Measurements from ENCODE around the gene TAS2R31. TPM values are rescaled to one million over a fixed set of nuclear protein-coding genes. Genes with fewer than 3 reads are reported as not detected.

The TAS2R31 gene
- total and polyA plus RNA-seq, 10 of the 15 experiments (the other 5 are each of a cell fraction or from before 2014, with no cell fraction given) = 0.09 to 4.9 (median 0.77) TPM

DNA sequence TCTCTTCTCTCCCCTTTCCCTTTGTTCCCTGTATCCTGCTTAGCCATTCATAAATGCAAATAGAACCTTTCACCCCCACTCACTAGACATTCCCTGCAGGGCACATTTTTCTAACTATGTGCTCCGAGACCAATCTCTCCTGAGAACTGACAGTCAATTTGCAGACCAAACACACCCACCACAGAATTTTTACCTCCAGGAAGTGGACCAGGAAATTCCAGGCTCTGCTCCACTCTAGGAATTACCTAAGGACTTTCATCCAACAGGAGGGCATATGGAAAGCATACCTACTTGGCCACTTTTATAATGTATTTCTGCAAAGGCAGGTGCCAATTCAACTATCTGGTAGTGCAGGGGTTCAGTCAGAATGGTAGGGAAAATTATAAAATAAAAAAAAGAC is 39.8 kb upstream of the TAS2R31 start:
- intact Hi-C loops (cut with micrococcal nuclease; ENCODE audit: unreplicated experiment) (loop anchor here (1.0 kb wide), 1 partner anchor 56 kb away; no protein-coding TSS in a partner anchor), in situ Hi-C loops (cut with MboI) (loop anchor here (5.0 kb wide), 1 partner anchor 54 kb away; no protein-coding TSS in a partner anchor)
- H4K20me1 ChIP-seq (ENCODE audit: control insufficient read depth, insufficient read depth) = no peaks in the 10 kb centered on the region
- ChIA-PET RAD21 (ENCODE audit: unreplicated experiment) (no interaction called here), POLR2A (no interaction called here), SMC1A (ENCODE audit: uncharacterized antibody, unreplicated experiment) (no interaction called here), CTCF (no interaction called here)
- BruUV-seq (replicated peaks) = no TSS peak
- FAIRE-seq (no peak), ATAC-seq (no peak), DNase-seq (ENCODE audit: low read depth, low spot score) (no peak)
- H3K9me3 ChIP-seq (replicated peaks; ENCODE audit: control insufficient read depth, insufficient read depth, low read length) = no peaks in the 10 kb centered on the region
- H3K4me3 ChIP-seq = no peak overlapping the region
- 85% methylated on average over 1 of the region's 1 CpG for WGBS (ENCODE audit: insufficient coverage, insufficient replicate concordance, low lambda C conversion rate, missing lambda C conversion rate)
- H3K4me1 ChIP-seq (ENCODE audit: control insufficient read depth, insufficient read depth, low read length) = no peaks in the 10 kb centered on the region
- no peak overlapping the region for H3K27ac ChIP-seq (ENCODE audit: control insufficient read depth, insufficient read depth)
- H3K9ac ChIP-seq (ENCODE audit: control insufficient read depth, insufficient read depth, low read length) = no peak overlapping the region
- no peak overlapping the region for H3K4me2 ChIP-seq (ENCODE audit: control insufficient read depth, insufficient read depth)
- no peak for TF ChIP-seq CEBPZ (IDR thresholded peaks at IDR 0.05; ENCODE audit: low read depth, low read length)
- no peak for TF ChIP-seq MEF2B (IDR thresholded peaks at IDR 0.05; ENCODE audit: partially characterized antibody, poor library complexity, severe bottlenecking)
- no peak for TF ChIP-seq PKNOX1 (IDR thresholded peaks at IDR 0.05)
- no peak for TF ChIP-seq RAD21 (IDR thresholded peaks at IDR 0.05; ENCODE audit: insufficient read depth, low read depth, low read length)
- no peak for TF ChIP-seq CREB1 (IDR thresholded peaks at IDR 0.05; ENCODE audit: low read depth)
- TF ChIP-seq, protein P1, sequence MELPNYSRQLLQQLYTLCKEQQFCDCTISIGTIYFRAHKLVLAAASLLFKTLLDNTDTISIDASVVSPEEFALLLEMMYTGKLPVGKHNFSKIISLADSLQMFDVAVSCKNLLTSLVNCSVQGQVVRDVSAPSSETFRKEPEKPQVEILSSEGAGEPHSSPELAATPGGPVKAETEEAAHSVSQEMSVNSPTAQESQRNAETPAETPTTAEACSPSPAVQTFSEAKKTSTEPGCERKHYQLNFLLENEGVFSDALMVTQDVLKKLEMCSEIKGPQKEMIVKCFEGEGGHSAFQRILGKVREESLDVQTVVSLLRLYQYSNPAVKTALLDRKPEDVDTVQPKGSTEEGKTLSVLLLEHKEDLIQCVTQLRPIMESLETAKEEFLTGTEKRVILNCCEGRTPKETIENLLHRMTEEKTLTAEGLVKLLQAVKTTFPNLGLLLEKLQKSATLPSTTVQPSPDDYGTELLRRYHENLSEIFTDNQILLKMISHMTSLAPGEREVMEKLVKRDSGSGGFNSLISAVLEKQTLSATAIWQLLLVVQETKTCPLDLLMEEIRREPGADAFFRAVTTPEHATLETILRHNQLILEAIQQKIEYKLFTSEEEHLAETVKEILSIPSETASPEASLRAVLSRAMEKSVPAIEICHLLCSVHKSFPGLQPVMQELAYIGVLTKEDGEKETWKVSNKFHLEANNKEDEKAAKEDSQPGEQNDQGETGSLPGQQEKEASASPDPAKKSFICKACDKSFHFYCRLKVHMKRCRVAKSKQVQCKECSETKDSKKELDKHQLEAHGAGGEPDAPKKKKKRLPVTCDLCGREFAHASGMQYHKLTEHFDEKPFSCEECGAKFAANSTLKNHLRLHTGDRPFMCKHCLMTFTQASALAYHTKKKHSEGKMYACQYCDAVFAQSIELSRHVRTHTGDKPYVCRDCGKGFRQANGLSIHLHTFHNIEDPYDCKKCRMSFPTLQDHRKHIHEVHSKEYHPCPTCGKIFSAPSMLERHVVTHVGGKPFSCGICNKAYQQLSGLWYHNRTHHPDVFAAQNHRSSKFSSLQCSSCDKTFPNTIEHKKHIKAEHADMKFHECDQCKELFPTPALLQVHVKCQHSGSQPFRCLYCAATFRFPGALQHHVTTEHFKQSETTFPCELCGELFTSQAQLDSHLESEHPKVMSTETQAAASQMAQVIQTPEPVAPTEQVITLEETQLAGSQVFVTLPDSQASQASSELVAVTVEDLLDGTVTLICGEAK (IDR thresholded peaks at IDR 0.05; ENCODE audit: borderline replicate concordance) = no peak
- TF ChIP-seq CBX3 (IDR thresholded peaks at IDR 0.05; ENCODE audit: borderline replicate concordance, low read depth) = no peak
- TF ChIP-seq PAX5 (IDR thresholded peaks at IDR 0.05; ENCODE audit: borderline replicate concordance, low read depth, low read length) = no peak
- TF ChIP-seq NRF1 (conservative IDR thresholded peaks at IDR 0.05; ENCODE audit: low read depth, low read length) = no peak
- no peak for TF ChIP-seq ZNF274 (IDR thresholded peaks at IDR 0.05; ENCODE audit: insufficient read depth, insufficient read length)
- no peak for TF ChIP-seq ETV6 (conservative IDR thresholded peaks at IDR 0.05 in 1 of 2, IDR thresholded peaks at IDR 0.05 in 1 of 2; ENCODE audit: borderline replicate concordance in 1 of 2, low read depth in 1 of 2)
- TF ChIP-seq EED (IDR thresholded peaks at IDR 0.05; ENCODE audit: low read depth) = no peak
- TF ChIP-seq PAX8 (IDR thresholded peaks at IDR 0.05) = no peak
- no peaks in the 10 kb centered on the region for H3K36me3 ChIP-seq (ENCODE audit: control insufficient read depth in 2 of 2, insufficient read depth in 2 of 2, low read length in 1 of 2)
- H2AFZ ChIP-seq (ENCODE audit: control insufficient read depth, low read depth, low read length) = no peak overlapping the region
- no peaks in the 10 kb centered on the region for H3K27me3 ChIP-seq (replicated peaks in 1 of 2; ENCODE audit: control insufficient read depth in 2 of 2, insufficient read depth in 2 of 2, low read length in 1 of 2)
- H3K79me2 ChIP-seq (ENCODE audit: control insufficient read depth, insufficient read depth, low read length) = no peaks in the 10 kb centered on the region
